Measurements from ENCODE around the gene UBA5. TPM values are rescaled to one million over a fixed set of nuclear protein-coding genes. Genes with fewer than 3 reads are reported as not detected.

The UBA5 gene
- total RNA-seq, 6 donors from 2014 or later, result 29.4 to 69.1 (median 41.1) TPM

- Histone ChIP-seq H3K9me3 (no peaks in the 10 kb centered on the region), H3K27ac (no peak overlapping the region), H3K27me3 (no peaks in the 10 kb centered on the region), H3K4me3 (no peak overlapping the region), H3K4me1 (no peaks in the 10 kb centered on the region), H3K36me3 (peaks cover 13 to 96% (median 34%) of the 10 kb centered on the region in 4 donors)
- DNase-seq (no peak), ATAC-seq (ENCODE audit: low FRiP score in 2 of 2) (no peak)
- TF ChIP-seq CTCF (IDR thresholded peaks at IDR 0.05) (no peak), POLR2AphosphoS5 (IDR thresholded peaks at IDR 0.05) (no peak), POLR2A (IDR thresholded peaks at IDR 0.05) (no peak), EP300 (IDR thresholded peaks at IDR 0.05) (no peak)
Measured at GRCh38 chr3:132675408-132675807, 15.3 kb downstream of the UBA5 start.

GRCh38 chr3:132679911-132680310, 19.8 kb downstream of the UBA5 start:
- H3K36me3 ChIP-seq, result peaks cover 15 to 97% (median 44%) of the 10 kb centered on the region in 4 donors
- no peak for ATAC-seq (ENCODE audit: low FRiP score in 2 of 2)
- TF ChIP-seq CTCF (IDR thresholded peaks at IDR 0.05) (no peak), POLR2AphosphoS5 (IDR thresholded peaks at IDR 0.05) (no peak), EP300 (IDR thresholded peaks at IDR 0.05) (no peak), POLR2A (IDR thresholded peaks at IDR 0.05) (no peak)

GRCh38 chr3:132681421-132681820, 21.3 kb downstream of the UBA5 start:
- Histone ChIP-seq H3K9me3 (no peaks in the 10 kb centered on the region), H3K27me3 (no peaks in the 10 kb centered on the region), H3K4me3 (no peak overlapping the region), H3K27ac (no peak overlapping the region), H3K36me3 (peaks cover 7 to 97% (median 39%) of the 10 kb centered on the region in 4 donors), H3K4me1 (no peaks in the 10 kb centered on the region)
- no peak for DNase-seq
- 94 to 97% methylated on average over 3 of the region's 3 CpGs for WGBS, 2 donors
- ATAC-seq (ENCODE audit: low FRiP score in 2 of 2), result no peak
- no peak for TF ChIP-seq POLR2AphosphoS5 (IDR thresholded peaks at IDR 0.05)
- TF ChIP-seq POLR2A (IDR thresholded peaks at IDR 0.05), result no peak
- TF ChIP-seq CTCF (IDR thresholded peaks at IDR 0.05), result no peak
- TF ChIP-seq EP300 (IDR thresholded peaks at IDR 0.05), result no peak

More at GRCh38 chr3:132679911-132680310, 19.8 kb downstream of the UBA5 start:
- Histone ChIP-seq H3K27me3 (no peaks in the 10 kb centered on the region), H3K27ac (no peak overlapping the region), H3K4me3 (no peak overlapping the region), H3K9me3 (no peaks in the 10 kb centered on the region), H3K4me1 (no peaks in the 10 kb centered on the region)
- 89 to 93% methylated on average over 5 of the region's 5 CpGs for WGBS, 2 donors
- DNase-seq, result no peak

GRCh38 chr3:132682201-132682600, 22.1 kb downstream of the UBA5 start:
- H3K36me3 ChIP-seq, result peaks cover 11 to 97% (median 39%) of the 10 kb centered on the region in 4 donors
- DNase-seq (no peak), ATAC-seq (ENCODE audit: low FRiP score in 2 of 2) (no peak)
- H3K27ac ChIP-seq, result no peak overlapping the region
- H3K4me3 ChIP-seq, result no peak overlapping the region
- TF ChIP-seq CTCF (IDR thresholded peaks at IDR 0.05), result no peak
- no peak for TF ChIP-seq EP300 (IDR thresholded peaks at IDR 0.05)
- TF ChIP-seq POLR2A (IDR thresholded peaks at IDR 0.05), result no peak
- TF ChIP-seq POLR2AphosphoS5 (IDR thresholded peaks at IDR 0.05), result no peak
- no peaks in the 10 kb centered on the region for H3K27me3 ChIP-seq
- no peaks in the 10 kb centered on the region for H3K9me3 ChIP-seq
- H3K4me1 ChIP-seq, result no peaks in the 10 kb centered on the region

- no peak for TF ChIP-seq POLR2A (IDR thresholded peaks at IDR 0.05)
- H3K4me1 ChIP-seq, result no peaks in the 10 kb centered on the region
- H3K4me3 ChIP-seq, result no peak overlapping the region
- 95% methylated on average over 4 of the region's 4 CpGs for WGBS, 2 donors
- no peak for ATAC-seq (ENCODE audit: low FRiP score in 2 of 2)
- H3K27me3 ChIP-seq, result no peaks in the 10 kb centered on the region
- H3K27ac ChIP-seq, result no peak overlapping the region
- no peak for DNase-seq
- peaks cover 38 to 99% (median 48%) of the 10 kb centered on the region in 4 donors for H3K36me3 ChIP-seq
- no peaks in the 10 kb centered on the region for H3K9me3 ChIP-seq
Measured at GRCh38 chr3:132690040-132690439, 29.9 kb downstream of the UBA5 start.

Data from upper lobe of left lung (tissue), 6 donors.